ENCODE measurements around the gene NECTIN4.
"Not testable (repeated sequence)": the region's sequence is repeated elsewhere in the genome, so short reads cannot be mapped to it uniquely, and the experiment has no call there.

Gene NECTIN4

DNA sequence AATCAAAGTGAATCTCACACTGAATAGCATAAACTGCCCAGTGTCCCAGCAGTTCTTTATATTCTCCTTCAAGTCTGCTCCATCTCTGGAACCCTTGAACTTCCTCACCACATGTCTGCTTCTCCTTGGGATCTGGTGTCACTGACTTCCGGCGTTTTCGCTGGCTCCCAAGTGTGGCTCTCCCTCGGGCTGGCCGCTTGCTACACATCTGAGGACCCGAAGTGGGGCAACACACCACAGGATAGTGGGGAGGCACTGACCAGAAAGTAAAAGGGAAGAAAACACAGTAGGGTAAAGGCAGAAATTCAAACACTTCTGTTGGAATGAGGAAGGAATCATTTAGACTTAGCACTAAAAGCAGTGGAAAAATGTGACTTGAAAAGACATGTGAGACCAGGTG, 33.6 kb upstream of the NECTIN4 start:
- Histone ChIP-seq H3K4me1 (ENCODE audit: control insufficient read depth in 2 of 2, insufficient read depth in 2 of 2, low read length in 2 of 2) (peaks cover 16 to 23% of the 10 kb centered on the region in 2 donors), H3K4me3 (ENCODE audit: low read length in 2 of 2) (no peak overlapping the region), H3K9ac (ENCODE audit: low read depth in 1 of 2, low read length in 2 of 2) (no peak overlapping the region), H3K9me3 (ENCODE audit: control insufficient read depth in 2 of 2, low read length in 2 of 2) (no peaks in the 10 kb centered on the region), H3K27me3 (ENCODE audit: control insufficient read depth in 2 of 2, insufficient read depth in 2 of 2, low read length in 2 of 2) (no peaks in the 10 kb centered on the region), H3K27ac (ENCODE audit: low read depth in 2 of 2, low read length in 2 of 2) (no peak overlapping the region), H3K36me3 (ENCODE audit: control insufficient read depth in 2 of 2, insufficient read depth in 2 of 2, low read length in 2 of 2) (peaks cover 55 to 59% of the 10 kb centered on the region in 2 donors)

DNA sequence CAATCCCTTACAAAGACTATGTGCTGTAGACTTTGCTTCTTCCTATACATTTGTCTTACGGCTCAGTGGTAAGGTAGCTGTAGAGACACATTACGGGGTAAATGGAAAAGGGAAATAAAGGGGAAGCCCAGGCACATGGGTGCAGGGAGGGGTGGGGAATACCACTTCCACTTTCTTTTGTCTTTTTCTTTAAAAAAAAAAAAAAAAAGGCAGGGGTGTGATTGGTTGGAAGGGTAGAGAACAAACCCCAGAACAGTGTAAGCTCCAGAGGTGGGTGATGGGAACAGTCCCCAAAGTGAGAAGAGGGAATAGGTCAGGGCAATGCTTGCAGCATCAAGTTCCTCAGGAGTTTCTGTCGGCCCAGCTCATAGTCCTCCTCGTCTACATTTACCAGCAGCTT, 32.5 kb upstream of the NECTIN4 start:
- H3K9ac ChIP-seq (ENCODE audit: low read depth in 1 of 2, low read length in 2 of 2): no peak overlapping the region
- no peak overlapping the region for H3K4me3 ChIP-seq (ENCODE audit: low read length in 2 of 2)
- H3K9me3 ChIP-seq (ENCODE audit: control insufficient read depth in 2 of 2, low read length in 2 of 2): no peaks in the 10 kb centered on the region
- H3K27me3 ChIP-seq (ENCODE audit: control insufficient read depth in 2 of 2, insufficient read depth in 2 of 2, low read length in 2 of 2): no peaks in the 10 kb centered on the region
- H3K4me1 ChIP-seq (ENCODE audit: control insufficient read depth in 2 of 2, insufficient read depth in 2 of 2, low read length in 2 of 2): peaks cover 23 to 24% of the 10 kb centered on the region in 2 donors
- peaks cover 46 to 55% of the 10 kb centered on the region in 2 donors for H3K36me3 ChIP-seq (ENCODE audit: control insufficient read depth in 2 of 2, insufficient read depth in 2 of 2, low read length in 2 of 2)
- H3K27ac ChIP-seq (ENCODE audit: low read depth in 2 of 2, low read length in 2 of 2): no peak overlapping the region

DNA sequence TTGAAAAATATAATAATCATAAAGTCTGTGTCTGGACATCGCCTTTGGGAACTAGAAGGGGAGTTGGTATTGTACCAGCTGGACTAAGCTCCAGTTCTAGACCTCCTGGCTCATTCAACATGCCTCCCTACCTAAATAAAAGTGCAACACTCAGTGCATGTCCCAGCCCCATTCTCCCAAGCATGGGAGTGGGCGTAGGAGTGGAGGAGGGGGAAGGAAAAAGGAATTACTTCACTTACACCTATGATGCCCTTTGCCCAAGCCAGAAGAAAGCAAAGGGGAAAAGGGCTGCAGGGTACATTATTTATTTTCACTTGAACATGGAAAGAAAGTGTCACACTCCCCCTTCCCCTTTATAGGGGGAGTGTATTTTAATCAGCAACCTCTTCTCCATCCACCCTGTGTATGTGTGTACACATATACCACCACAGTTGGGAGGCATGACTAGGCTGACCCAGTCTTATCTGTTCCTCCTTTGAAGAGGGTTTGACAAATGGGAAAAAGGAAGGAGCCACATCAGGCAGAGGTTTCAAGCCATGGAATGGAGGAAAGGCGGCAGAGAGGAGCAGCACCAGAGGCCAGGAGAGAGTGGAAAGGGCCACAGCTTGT, 31.8 kb upstream of the NECTIN4 start:
- H3K4me1 ChIP-seq (ENCODE audit: control insufficient read depth in 2 of 2, insufficient read depth in 2 of 2, low read length in 2 of 2): peaks cover 27 to 28% of the 10 kb centered on the region in 2 donors
- H3K36me3 ChIP-seq (ENCODE audit: control insufficient read depth in 2 of 2, insufficient read depth in 2 of 2, low read length in 2 of 2): peaks cover 43 to 51% of the 10 kb centered on the region in 2 donors
- H3K27ac ChIP-seq (ENCODE audit: low read depth in 2 of 2, low read length in 2 of 2): no peak overlapping the region

DNA sequence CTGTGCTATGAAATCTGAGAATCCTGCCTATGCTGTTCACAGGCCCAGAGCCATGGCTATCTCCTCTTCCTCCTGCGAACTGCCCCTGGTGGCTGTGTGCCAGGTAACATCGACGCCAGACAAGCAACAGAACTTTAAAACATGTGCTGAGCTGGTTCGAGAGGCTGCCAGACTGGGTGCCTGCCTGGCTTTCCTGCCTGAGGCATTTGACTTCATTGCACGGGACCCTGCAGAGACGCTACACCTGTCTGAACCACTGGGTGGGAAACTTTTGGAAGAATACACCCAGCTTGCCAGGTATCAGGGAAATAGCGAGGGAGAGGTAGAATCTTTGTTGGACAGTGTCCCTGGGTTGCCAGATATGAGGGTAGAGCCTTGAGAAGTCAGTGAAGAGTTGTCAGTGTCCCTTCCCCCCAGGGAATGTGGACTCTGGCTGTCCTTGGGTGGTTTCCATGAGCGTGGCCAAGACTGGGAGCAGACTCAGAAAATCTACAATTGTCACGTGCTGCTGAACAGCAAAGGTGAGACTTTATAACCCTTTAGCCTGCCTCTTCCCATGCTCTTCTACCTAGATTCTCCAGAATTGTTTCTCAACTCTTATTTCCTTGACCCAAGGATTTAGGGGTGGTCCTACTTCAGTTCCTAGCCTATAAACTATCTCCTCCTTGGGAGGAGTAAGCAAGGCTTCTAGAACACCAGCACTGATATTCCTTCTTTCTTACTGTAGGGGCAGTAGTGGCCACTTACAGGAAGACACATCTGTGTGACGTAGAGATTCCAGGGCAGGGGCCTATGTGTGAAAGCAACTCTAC, 29.9 kb upstream of the NECTIN4 start:
- Histone ChIP-seq H3K4me1 (ENCODE audit: control insufficient read depth in 2 of 2, insufficient read depth in 2 of 2, low read length in 2 of 2) (peaks cover 27 to 28% of the 10 kb centered on the region in 2 donors), H3K9me3 (ENCODE audit: control insufficient read depth in 2 of 2, low read length in 2 of 2) (no peaks in the 10 kb centered on the region), H3K4me3 (ENCODE audit: low read length in 2 of 2) (peak overlapping the region; percentile 76 to 98), H3K9ac (ENCODE audit: low read depth in 1 of 2, low read length in 2 of 2) (peak overlapping the region; percentile 80 to 94), H3K36me3 (ENCODE audit: control insufficient read depth in 2 of 2, insufficient read depth in 2 of 2, low read length in 2 of 2) (peaks cover 36 to 42% of the 10 kb centered on the region in 2 donors), H3K27ac (ENCODE audit: low read depth in 2 of 2, low read length in 2 of 2) (peak overlapping the region; percentile 94 to 96), H3K27me3 (ENCODE audit: control insufficient read depth in 2 of 2, insufficient read depth in 2 of 2, low read length in 2 of 2) (no peaks in the 10 kb centered on the region)

More for the DNA sequence above, 31.8 kb upstream of the NECTIN4 start:
- Histone ChIP-seq H3K9ac (ENCODE audit: low read depth in 1 of 2, low read length in 2 of 2) (no peak overlapping the region), H3K9me3 (ENCODE audit: control insufficient read depth in 2 of 2, low read length in 2 of 2) (no peaks in the 10 kb centered on the region), H3K4me3 (ENCODE audit: low read length in 2 of 2) (no peak overlapping the region), H3K27me3 (ENCODE audit: control insufficient read depth in 2 of 2, insufficient read depth in 2 of 2, low read length in 2 of 2) (no peaks in the 10 kb centered on the region)

DNA sequence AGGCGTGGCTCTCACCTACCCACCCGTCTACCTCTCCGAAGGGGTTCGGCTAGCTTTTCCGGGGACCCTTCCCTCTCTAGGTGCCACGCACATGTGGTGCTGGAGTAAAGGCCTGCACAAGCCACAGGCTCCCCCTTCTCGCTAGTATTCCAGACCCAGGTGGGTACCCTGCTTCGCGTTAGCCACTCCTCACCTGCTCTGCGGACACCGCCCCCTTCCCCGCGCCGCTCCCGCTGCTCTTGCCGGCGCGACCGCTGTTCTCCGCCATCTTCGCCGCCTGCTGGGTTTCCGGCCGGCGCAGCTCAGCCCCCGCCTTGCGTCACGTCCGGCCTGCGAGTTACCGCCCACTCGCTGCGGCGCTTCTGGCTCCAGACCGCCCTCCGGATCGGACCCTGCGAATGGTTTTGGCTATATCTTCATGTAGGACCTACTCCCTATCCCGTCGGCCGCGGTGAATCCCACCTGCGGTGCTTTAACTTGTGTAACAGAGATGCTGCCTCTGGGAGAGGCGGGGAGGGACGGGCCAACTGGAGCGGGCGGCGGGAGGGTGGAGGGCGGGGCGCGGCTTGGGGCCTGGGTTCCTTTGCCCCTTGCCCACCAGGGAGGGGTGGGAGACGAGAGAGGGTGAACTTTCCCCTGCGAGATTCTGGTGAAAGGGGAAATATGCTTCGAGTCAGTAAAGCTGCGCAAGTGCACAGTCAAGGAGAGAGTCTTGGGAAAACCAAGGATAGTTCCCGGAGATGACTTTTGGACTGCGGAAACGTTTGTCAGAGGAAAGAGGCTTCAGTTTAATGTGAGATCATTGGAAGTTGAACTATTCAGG, 28.6 kb upstream of the NECTIN4 start, which contains the start of the genes NIT1 and PFDN2:
Gene NIT1, plus strand, starts transcription at position 347 of the 823 bp plus-strand sequence. Its CDS starts 72 bp downstream, at position 419.
Gene PFDN2, minus strand, starts transcription at position 279 of the 823 bp plus-strand sequence. Its CDS starts 11 bp downstream, at position 268.
- no peaks in the 10 kb centered on the region for H3K27me3 ChIP-seq (ENCODE audit: control insufficient read depth in 2 of 2, insufficient read depth in 2 of 2, low read length in 2 of 2)
- H3K27ac ChIP-seq (ENCODE audit: low read depth in 2 of 2, low read length in 2 of 2): peak within 1 kb of the TSS; percentile 94 to 96
- peaks cover 28 to 31% of the 10 kb centered on the region in 2 donors for H3K36me3 ChIP-seq (ENCODE audit: control insufficient read depth in 2 of 2, insufficient read depth in 2 of 2, low read length in 2 of 2)
- peaks cover 27 to 28% of the 10 kb centered on the region in 2 donors for H3K4me1 ChIP-seq (ENCODE audit: control insufficient read depth in 2 of 2, insufficient read depth in 2 of 2, low read length in 2 of 2)
- peak within 1 kb of the TSS; percentile 76 to 98 for H3K4me3 ChIP-seq (ENCODE audit: low read length in 2 of 2)
- no peaks in the 10 kb centered on the region for H3K9me3 ChIP-seq (ENCODE audit: control insufficient read depth in 2 of 2, low read length in 2 of 2)
- H3K9ac ChIP-seq (ENCODE audit: low read depth in 1 of 2, low read length in 2 of 2): peak within 1 kb of the TSS; percentile 80 to 94

DNA sequence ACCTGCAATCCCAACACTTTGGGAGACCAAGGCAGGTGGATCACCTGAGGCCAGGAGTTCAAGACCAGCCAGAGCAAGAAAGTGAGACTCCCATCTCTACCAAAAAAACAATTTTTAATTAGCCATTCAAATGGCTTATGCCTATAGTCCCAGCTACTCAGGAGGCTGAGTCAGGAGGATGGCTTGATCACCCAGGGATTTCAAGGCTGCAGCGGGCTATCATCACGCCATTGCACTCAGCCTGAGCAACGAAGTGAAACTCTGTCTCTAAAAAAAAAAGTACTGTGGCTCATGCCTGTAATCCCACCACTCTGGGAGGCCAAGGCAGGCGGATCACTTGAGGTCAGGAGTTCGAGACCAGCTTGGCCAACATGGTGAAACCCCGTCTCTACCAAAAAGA, 26.6 kb upstream of the NECTIN4 start:
- not testable (repeated sequence) for H3K9me3 ChIP-seq (ENCODE audit: control insufficient read depth in 2 of 2, low read length in 2 of 2); H3K27ac ChIP-seq (ENCODE audit: low read depth in 2 of 2, low read length in 2 of 2); H3K27me3 ChIP-seq (ENCODE audit: control insufficient read depth in 2 of 2, insufficient read depth in 2 of 2, low read length in 2 of 2); H3K9ac ChIP-seq (ENCODE audit: low read depth in 1 of 2, low read length in 2 of 2); H3K4me3 ChIP-seq (ENCODE audit: low read length in 2 of 2)
- Histone ChIP-seq H3K4me1 (ENCODE audit: control insufficient read depth in 2 of 2, insufficient read depth in 2 of 2, low read length in 2 of 2) (peaks cover 28 to 29% of the 10 kb centered on the region in 2 donors), H3K36me3 (ENCODE audit: control insufficient read depth in 2 of 2, insufficient read depth in 2 of 2, low read length in 2 of 2) (peaks cover 8 to 11% of the 10 kb centered on the region in 2 donors)

DNA sequence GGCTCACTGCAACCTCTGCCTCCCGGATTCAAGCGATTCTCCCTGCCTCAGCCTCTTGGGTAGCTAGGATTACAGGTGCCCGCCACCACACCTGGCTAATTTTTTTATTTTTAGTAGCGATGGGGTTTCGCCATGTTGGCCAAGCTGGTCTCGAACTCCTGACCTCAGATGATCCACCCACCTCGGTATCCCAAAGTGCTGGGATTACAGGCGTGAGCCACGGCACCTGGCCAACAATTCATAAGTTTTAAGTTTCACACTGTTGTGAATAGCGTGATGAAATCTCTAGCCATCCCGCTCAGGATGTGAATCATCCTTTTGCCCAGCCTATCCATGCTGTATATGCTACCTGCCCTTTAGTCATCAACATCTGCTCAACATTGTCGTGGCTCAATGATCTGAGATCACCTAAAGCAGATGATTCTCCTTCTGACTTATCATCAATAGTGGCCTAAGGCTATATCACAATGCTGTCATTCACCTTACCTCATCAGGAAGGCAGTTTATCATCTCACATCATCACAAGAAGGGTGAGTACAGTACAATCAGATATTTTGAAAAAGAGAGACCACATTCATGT, 25.9 kb upstream of the NECTIN4 start:
- H3K9ac ChIP-seq (ENCODE audit: low read depth in 1 of 2, low read length in 2 of 2): no peak overlapping the region
- no peak overlapping the region for H3K4me3 ChIP-seq (ENCODE audit: low read length in 2 of 2)
- no peaks in the 10 kb centered on the region for H3K27me3 ChIP-seq (ENCODE audit: control insufficient read depth in 2 of 2, insufficient read depth in 2 of 2, low read length in 2 of 2)
- peaks cover 28% of the 10 kb centered on the region in 2 donors for H3K4me1 ChIP-seq (ENCODE audit: control insufficient read depth in 2 of 2, insufficient read depth in 2 of 2, low read length in 2 of 2)
- H3K36me3 ChIP-seq (ENCODE audit: control insufficient read depth in 2 of 2, insufficient read depth in 2 of 2, low read length in 2 of 2): peaks cover 1 to 5% of the 10 kb centered on the region in 2 donors
- H3K27ac ChIP-seq (ENCODE audit: low read depth in 2 of 2, low read length in 2 of 2): no peak overlapping the region
- no peaks in the 10 kb centered on the region for H3K9me3 ChIP-seq (ENCODE audit: control insufficient read depth in 2 of 2, low read length in 2 of 2)

DNA sequence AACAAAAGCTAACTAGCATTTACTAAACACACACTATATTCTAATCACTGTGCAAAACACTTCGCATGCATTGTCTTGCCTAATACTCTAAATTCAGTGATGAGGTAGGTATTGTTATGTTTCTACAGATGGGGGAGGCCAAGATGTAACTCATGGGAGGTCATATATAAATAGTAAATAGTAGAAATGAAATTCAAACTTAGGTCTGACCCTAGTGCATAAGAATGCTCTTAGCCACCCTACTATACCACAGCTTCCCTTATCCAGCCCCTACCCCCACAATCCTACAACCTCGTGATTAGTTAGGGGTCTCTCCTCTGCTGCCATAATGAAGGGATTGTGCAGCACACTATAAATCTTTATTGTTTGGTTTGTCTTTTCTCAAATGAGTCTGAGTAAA, 25.2 kb upstream of the NECTIN4 start:
- H3K9ac ChIP-seq (ENCODE audit: low read depth in 1 of 2, low read length in 2 of 2): no peak overlapping the region
- no peaks in the 10 kb centered on the region for H3K9me3 ChIP-seq (ENCODE audit: control insufficient read depth in 2 of 2, low read length in 2 of 2)
- H3K4me3 ChIP-seq (ENCODE audit: low read length in 2 of 2): no peak overlapping the region
- H3K4me1 ChIP-seq (ENCODE audit: control insufficient read depth in 2 of 2, insufficient read depth in 2 of 2, low read length in 2 of 2): peaks cover 21 to 23% of the 10 kb centered on the region in 2 donors
- no peaks in the 10 kb centered on the region for H3K27me3 ChIP-seq (ENCODE audit: control insufficient read depth in 2 of 2, insufficient read depth in 2 of 2, low read length in 2 of 2)
- H3K36me3 ChIP-seq (ENCODE audit: control insufficient read depth in 2 of 2, insufficient read depth in 2 of 2, low read length in 2 of 2): peaks cover 0 to 3% of the 10 kb centered on the region in 2 donors
- no peak overlapping the region for H3K27ac ChIP-seq (ENCODE audit: low read depth in 2 of 2, low read length in 2 of 2)

DNA sequence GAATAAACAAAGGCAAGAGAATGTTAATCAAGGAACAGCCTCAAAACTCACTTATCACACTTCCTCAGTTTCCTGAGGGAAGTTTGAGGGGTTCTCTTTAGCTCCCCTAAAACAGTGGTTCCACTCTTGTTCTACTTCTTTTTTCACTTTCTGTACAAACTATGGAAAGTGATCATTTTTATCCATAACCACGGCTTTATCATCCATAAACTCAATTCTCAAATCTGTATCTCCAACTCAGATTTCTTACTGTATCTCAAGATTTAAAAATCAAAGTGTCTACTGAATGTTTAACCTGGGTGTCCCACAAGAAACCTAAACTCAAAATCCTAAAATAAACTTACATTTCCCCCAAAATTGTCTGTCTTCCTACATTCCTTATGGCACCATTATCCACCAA, 24.6 kb upstream of the NECTIN4 start:
- Histone ChIP-seq H3K9me3 (ENCODE audit: control insufficient read depth in 2 of 2, low read length in 2 of 2) (no peaks in the 10 kb centered on the region), H3K36me3 (ENCODE audit: control insufficient read depth in 2 of 2, insufficient read depth in 2 of 2, low read length in 2 of 2) (peaks cover 0 to 10% of the 10 kb centered on the region in 2 donors), H3K27ac (ENCODE audit: low read depth in 2 of 2, low read length in 2 of 2) (no peak overlapping the region), H3K9ac (ENCODE audit: low read depth in 1 of 2, low read length in 2 of 2) (no peak overlapping the region), H3K4me3 (ENCODE audit: low read length in 2 of 2) (no peak overlapping the region), H3K4me1 (ENCODE audit: control insufficient read depth in 2 of 2, insufficient read depth in 2 of 2, low read length in 2 of 2) (peaks cover 15 to 16% of the 10 kb centered on the region in 2 donors), H3K27me3 (ENCODE audit: control insufficient read depth in 2 of 2, insufficient read depth in 2 of 2, low read length in 2 of 2) (no peaks in the 10 kb centered on the region)
